ENCODE results near the gene ZNF24.

The ZNF24 gene

GRCh38 chr18:35343936-35344735 is at the start of gene ZNF24:
ZNF24 (minus strand) TSS chr18:35344420; CDS start chr18:35340650, 3,770 bp downstream.
- DNase-seq: peak; percentile 24

GRCh38 chr18:35393716-35394115 is 49.5 kb upstream of the ZNF24 start:
- DNase-seq: no peak

- DNase-seq: no peak
Observed at GRCh38 chr18:35392375-35392774, 48.2 kb upstream of the ZNF24 start.

- no peak for DNase-seq
Observed at GRCh38 chr18:35390951-35391700, 46.9 kb upstream of the ZNF24 start.

- no peak for DNase-seq
Observed at GRCh38 chr18:35389095-35389618, 44.9 kb upstream of the ZNF24 start.

GRCh38 chr18:35387152-35387571 is 42.9 kb upstream of the ZNF24 start:
- no peak for DNase-seq

GRCh38 chr18:35386600-35387100 is 42.4 kb upstream of the ZNF24 start:
- DNase-seq: no peak

- DNase-seq: no peak
Observed at GRCh38 chr18:35383136-35383535, 38.9 kb upstream of the ZNF24 start.

- DNase-seq: no peak
Observed at GRCh38 chr18:35379421-35379820, 35.2 kb upstream of the ZNF24 start.

GRCh38 chr18:35378574-35378896 is 34.3 kb upstream of the ZNF24 start:
- DNase-seq: no peak

GRCh38 chr18:35377875-35378573 is 33.8 kb upstream of the ZNF24 start:
- DNase-seq: no peak

GRCh38 chr18:35376742-35377695 is 32.8 kb upstream of the ZNF24 start, which contains the start of gene ZNF396:
ZNF396 (minus strand) TSS chr18:35377337; CDS start chr18:35374292, 3,045 bp downstream.
- DNase-seq: no peak

GRCh38 chr18:35376393-35376741 is 32.1 kb upstream of the ZNF24 start:
- no peak for DNase-seq

GRCh38 chr18:35374708-35375107 is 30.5 kb upstream of the ZNF24 start:
- DNase-seq: no peak

- no peak for DNase-seq
Observed at GRCh38 chr18:35371412-35372195, 27.4 kb upstream of the ZNF24 start.

- no peak for DNase-seq
Observed at GRCh38 chr18:35369126-35369525, 24.9 kb upstream of the ZNF24 start.

- no peak for DNase-seq
Observed at GRCh38 chr18:35368595-35368994, 24.4 kb upstream of the ZNF24 start.

GRCh38 chr18:35362531-35362930 is 18.3 kb upstream of the ZNF24 start:
- no peak for DNase-seq

GRCh38 chr18:35361570-35362321 is 17.5 kb upstream of the ZNF24 start:
- DNase-seq: no peak

GRCh38 chr18:35355140-35355618 is 11.0 kb upstream of the ZNF24 start:
- no peak for DNase-seq

All from cortex of kidney (tissue), 1 donor.